GM21515 (cell line): Measurements from ENCODE around the gene IPPK.
"Not testable (repeated sequence)": the region's sequence is repeated elsewhere in the genome, so short reads cannot be mapped to it uniquely, and the experiment has no call there.

Experiments used
- ATAC-seq: cut with Tn5 transposase; IDR thresholded peaks from one replicate; pipeline ENCODE4 v1.9.1; 2021; ENCODE audit not compliant: unreplicated experiment

IPPK gene

DNA sequence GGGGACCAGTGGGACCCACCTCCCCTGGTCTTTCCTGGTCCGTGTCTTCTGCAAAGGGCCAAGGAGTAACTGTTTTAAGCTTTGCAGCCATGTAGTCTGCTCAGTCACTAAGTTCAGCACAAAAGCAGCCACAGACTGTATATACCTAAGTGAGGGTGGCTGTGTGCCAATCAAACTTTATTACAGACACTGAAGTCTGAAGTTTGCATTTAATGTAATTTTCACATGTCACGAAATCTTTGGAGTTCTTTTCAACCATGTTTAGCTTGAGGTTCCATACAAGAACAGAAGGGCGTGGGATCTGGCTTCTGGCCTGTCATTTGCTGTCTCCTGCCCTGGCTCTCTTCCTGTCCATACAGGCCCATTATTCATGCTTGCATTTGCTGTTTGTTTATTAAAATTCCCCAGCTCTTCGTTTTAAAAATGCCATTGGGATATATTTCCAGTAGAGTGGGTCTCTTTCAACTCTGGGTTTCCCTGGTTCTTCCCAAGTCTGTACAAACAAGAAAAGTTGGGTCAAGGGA lies 69.9 kb downstream of the IPPK start:
- no peak for ATAC-seq

- no peak for ATAC-seq
These were observed 71.5 kb downstream of the IPPK start for GRCh38 chr9:92598382-92598781.

DNA sequence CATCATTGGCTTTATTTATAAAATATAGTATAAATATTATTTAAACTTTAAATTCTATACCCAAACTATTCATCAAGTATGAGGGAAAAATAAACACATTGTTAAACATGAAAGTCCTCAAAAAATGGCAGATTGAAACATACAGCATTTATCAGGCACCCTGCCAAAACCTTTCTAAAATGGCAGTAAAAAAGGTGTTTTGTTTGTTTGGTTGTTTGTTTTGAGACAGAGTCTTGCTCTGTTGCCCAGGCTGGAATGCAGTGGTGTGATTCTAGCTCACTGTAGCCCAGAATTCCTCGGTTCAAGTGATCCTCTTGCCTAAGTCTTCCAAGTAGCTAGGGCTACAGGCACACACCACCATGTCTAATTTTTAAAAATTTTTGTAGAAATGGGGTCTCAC lies 74.0 kb downstream of the IPPK start:
- no peak for ATAC-seq

DNA sequence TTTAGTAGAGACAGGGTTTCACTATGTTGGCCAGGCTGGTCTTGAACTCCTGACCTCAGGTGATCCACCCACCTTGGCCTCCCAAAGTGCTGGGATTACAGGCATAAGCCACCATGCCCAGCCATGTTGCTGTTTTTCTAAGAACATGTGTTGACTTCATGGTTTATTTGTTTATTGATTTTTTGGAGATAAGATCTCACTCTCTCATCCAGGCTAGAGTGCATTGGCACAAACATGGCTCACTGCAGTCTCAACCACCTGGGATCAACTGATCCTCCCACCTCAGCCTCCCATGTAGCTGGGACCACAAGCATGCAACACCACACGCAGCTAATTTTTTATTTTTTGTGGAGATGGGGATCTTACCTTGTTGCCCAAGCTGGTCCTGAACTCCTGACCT lies 74.9 kb downstream of the IPPK start:
- ATAC-seq: not testable (repeated sequence)

DNA sequence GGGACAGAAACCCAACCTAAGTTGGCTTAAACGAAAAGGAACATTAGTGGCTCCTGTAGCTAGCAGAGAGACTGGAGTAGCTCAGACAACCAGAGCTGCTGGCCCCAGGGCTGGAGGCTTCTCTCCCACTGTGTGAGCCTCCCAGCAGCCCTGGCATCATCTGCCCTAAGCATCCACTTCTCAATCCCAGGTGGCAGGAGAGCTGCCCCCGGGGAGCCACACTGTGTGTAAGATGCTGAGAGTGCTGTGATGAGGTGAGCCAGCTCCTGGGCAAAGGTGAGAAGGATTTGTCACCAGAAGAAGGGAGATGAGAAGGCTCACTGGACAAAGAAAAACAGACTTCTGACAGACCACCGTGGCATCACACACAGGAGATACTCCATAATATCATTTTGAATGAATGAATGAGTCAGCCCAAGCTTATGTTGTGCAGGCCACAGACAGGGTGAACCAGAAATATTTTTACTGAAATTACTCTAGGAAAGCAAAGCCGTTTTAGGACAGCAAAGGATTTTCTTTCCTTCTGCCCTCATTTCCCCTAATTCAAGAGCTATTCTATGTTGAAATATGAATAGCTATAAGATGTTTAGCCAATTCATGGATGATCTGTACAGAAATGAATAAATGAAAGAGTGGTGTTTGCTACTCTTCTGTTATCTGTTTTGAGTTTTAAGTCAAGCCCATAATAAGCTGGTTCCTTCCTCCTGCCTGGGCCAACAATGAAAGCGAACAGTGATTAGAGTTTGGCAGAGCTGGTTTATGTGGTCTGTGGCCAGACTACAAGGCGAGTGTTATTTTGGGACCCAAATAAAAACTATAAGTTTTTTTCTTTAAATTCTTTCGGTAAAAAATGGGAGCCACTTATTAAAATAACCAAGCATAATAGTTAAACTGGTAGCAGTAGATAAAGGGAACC lies 76.7 kb downstream of the IPPK start:
- ATAC-seq: no peak

- ATAC-seq: no peak
These were observed 77.4 kb downstream of the IPPK start for GRCh38 chr9:92592537-92592936.

GRCh38 chr9:92590377-92590776 lies 79.6 kb downstream of the IPPK start:
- no peak for ATAC-seq

DNA sequence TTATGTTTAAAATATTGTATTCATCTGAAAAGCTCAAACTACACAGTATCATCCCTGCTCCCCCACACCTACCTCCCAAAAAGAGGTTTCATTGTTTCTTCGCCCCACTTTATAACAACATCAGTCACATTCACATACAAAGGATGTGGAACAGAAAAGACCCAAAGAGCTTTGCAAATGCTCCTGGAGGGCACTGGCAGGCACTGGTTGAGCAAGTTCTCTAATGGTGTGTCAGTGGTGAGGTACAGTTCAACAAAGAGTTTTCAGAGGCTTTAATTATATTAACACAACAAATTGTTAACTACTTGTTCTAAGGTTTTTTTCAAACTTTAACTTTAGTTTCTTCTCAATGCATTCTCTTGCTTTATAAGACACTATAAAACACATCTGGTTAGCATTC lies 80.0 kb downstream of the IPPK start:
- no peak for ATAC-seq

DNA sequence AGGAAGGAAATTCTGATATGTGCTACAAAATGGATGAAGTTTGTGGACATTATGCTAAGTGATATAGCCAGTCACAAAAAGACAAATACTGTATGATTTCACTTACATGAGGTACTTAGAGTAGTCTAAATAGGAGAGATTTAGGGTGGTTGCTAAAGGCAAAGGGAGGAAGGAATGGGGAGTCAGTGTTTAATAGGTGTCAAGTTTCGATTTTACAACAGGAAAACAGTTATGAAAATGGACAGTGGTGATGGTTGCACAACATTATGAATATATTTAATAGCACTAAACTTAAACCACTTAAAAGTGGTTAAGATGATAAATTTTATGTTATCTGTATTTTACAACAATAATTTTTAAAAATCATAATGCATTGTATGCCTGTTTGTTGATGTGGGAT lies 93.8 kb downstream of the IPPK start:
- ATAC-seq: no peak

- not testable (repeated sequence) for ATAC-seq
These were observed 96.3 kb downstream of the IPPK start for GRCh38 chr9:92573612-92574011.

DNA sequence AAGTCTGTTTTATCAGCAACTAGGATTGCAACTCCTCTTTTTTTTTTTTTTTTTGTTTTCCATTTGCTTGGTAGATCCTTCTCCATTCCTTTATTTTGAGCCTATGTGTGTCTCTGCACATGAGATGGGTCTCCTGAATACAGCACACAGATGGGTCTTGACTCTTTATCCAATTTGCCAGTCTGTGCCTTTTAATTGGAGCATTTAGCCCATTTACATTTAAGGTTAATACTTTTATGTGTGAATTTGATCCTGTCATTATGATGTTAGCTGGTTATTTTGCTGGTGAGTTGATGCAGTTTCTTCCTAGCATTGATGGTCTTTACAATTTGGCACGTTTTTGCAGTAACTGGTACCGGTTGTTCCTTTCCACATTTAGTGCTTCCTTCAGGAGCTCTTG lies 98.1 kb downstream of the IPPK start:
- not testable (repeated sequence) for ATAC-seq

DNA sequence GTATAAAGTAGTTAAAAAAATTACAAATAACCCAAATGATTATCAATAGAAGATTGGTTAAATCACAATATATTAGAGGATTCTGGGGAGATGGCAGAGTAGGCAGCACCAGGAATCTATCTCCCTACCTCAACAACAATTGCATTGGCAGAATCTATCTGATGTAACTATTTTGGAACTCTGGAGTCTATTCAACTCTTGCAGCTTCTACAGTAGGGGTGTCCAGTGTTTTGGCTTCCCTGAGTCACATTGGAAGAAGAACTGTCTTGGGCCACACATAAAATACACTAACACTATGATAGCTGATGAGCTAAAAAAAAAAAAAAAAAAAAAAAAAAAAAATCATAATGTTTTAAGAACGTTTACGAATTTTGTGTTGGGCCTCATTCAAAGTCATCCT lies 104.9 kb downstream of the IPPK start:
- no peak for ATAC-seq

DNA sequence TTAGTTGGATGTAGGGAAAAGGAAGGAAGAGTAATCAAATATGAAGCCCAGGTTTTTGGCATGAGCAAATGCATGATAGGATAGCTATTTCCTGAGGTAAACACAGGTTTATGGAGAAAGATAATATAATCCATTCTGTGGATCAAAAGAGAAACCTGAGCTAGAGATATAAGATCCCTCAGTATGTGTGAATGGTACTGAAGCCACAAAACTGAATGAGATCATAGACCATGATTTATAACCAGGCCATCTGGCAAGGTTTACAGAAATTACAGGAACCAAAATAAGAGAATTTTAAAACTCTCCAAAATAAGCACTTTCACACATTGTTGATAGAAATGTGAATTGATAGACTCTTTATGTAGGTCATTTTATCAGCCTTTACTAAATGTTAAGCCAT lies 105.4 kb downstream of the IPPK start:
- no peak for ATAC-seq
